WTC11 (cell line): ENCODE measurements around the gene SAA1. TPM values are rescaled to one million over a fixed set of nuclear protein-coding genes. Genes with fewer than 3 reads are reported as not detected.

Source experiments
- ATAC-seq: fragments of 200-7000 bp; cut with Tn5 transposase; 2 replicates; pipeline ENCODE4 v1.10.0; 2021; ENCODE audit warnings: mild to moderate bottlenecking, moderate library complexity
- CTCF ChIA-PET: fragments of 300-600 bp; sonication (Branson Sonifier 250); formaldehyde crosslinking; loops from one replicate; lab custom pipeline; 2021; ENCODE audit warnings: antibody characterized with exemption; lab: Charles Lee
- POLR2A ChIA-PET: fragments of 350-600 bp; sonication (Branson Sonifier 250); formaldehyde crosslinking; loops from one replicate; lab custom pipeline; 2021; ENCODE audit warnings: antibody characterized with exemption; lab: Charles Lee
- DNase-seq: peaks from one replicate; pipeline ENCODE4 v3.0.0; 2021; ENCODE audit warnings: low spot score
- H3K27ac Mint-ChIP-seq: 2 replicates; pipeline ENCODE4 v1.8.0; 2021; ENCODE audit warnings: mixed read lengths
- H3K27me3 Mint-ChIP-seq: 2 replicates; pipeline ENCODE4 v1.8.0; 2021; ENCODE audit warnings: low read depth, mild to moderate bottlenecking, moderate library complexity, mixed read lengths
- H3K36me3 Mint-ChIP-seq: 2 replicates; pipeline ENCODE4 v1.8.0; 2021; ENCODE audit warnings: mixed read lengths
- H3K4me1 Mint-ChIP-seq: 2 replicates; pipeline ENCODE4 v1.8.0; 2022; ENCODE audit warnings: mixed read lengths
- H3K4me3 Mint-ChIP-seq: 2 replicates; pipeline ENCODE4 v1.8.0; 2021; ENCODE audit warnings: mild to moderate bottlenecking, moderate library complexity, mixed read lengths
- H3K9me3 Mint-ChIP-seq: 2 replicates; pipeline ENCODE4 v1.8.0; 2021; ENCODE audit warnings: mixed read lengths
- CBFB ChIP-seq: sonication (generic); formaldehyde crosslinking; IDR thresholded peaks from 2 replicates; pipeline ENCODE4 v1.8.1; 2022; ENCODE audit warnings: mild to moderate bottlenecking, low read depth, missing genetic modification reagents
- EMX1 ChIP-seq: fragments of 250-450 bp; sonication (Bioruptor Pico); IDR thresholded peaks from 2 replicates; pipeline ENCODE4 v1.8.0; 2021; ENCODE audit warnings: mild to moderate bottlenecking
- ETV6 ChIP-seq: sonication (generic); formaldehyde crosslinking; IDR thresholded peaks from 2 replicates; pipeline ENCODE4 v1.8.1; 2022; ENCODE audit warnings: mild to moderate bottlenecking, missing genetic modification reagents
- FOXK1 ChIP-seq: sonication (generic); formaldehyde crosslinking; IDR thresholded peaks from 2 replicates; pipeline ENCODE4 v1.8.0; 2022; ENCODE audit warnings: mild to moderate bottlenecking, moderate library complexity, missing genetic modification reagents
- IRF1 ChIP-seq: sonication (generic); formaldehyde crosslinking; IDR thresholded peaks from 2 replicates; pipeline ENCODE4 v1.8.0; 2023; ENCODE audit warnings: missing genetic modification reagents
- NFATC4 ChIP-seq: fragments of 250-450 bp; sonication (Bioruptor Pico); IDR thresholded peaks from 2 replicates; pipeline ENCODE4 v1.9.0; 2021; ENCODE audit warnings: mild to moderate bottlenecking
- NR2C2 ChIP-seq: sonication (generic); formaldehyde crosslinking; IDR thresholded peaks from 2 replicates; pipeline ENCODE4 v1.8.0; 2022; ENCODE audit warnings: mild to moderate bottlenecking, missing genetic modification reagents
- RELA ChIP-seq: sonication (generic); formaldehyde crosslinking; IDR thresholded peaks from 2 replicates; pipeline ENCODE4 v1.8.1; 2022; ENCODE audit warnings: missing genetic modification reagents, mild to moderate bottlenecking, borderline replicate concordance
- RORB ChIP-seq: fragments of 250-450 bp; sonication (Bioruptor Pico); IDR thresholded peaks from 2 replicates; pipeline ENCODE4 v1.9.0; 2021; ENCODE audit warnings: mild to moderate bottlenecking
- SMAD4 ChIP-seq: sonication (generic); formaldehyde crosslinking; IDR thresholded peaks from 2 replicates; pipeline ENCODE4 v1.8.0; 2022; ENCODE audit warnings: mild to moderate bottlenecking, missing genetic modification reagents
- SP1 ChIP-seq: sonication (generic); formaldehyde crosslinking; conservative IDR thresholded peaks from 2 replicates; pipeline ENCODE4 v1.8.1; 2022; ENCODE audit warnings: missing genetic modification reagents
- TEAD4 ChIP-seq: sonication (generic); formaldehyde crosslinking; IDR thresholded peaks from 2 replicates; pipeline ENCODE4 v1.8.0; 2022; ENCODE audit warnings: mild to moderate bottlenecking, missing genetic modification reagents
- USF1 ChIP-seq: sonication (generic); formaldehyde crosslinking; IDR thresholded peaks from 2 replicates; pipeline ENCODE4 v1.8.0; 2022; ENCODE audit warnings: mild to moderate bottlenecking, missing genetic modification reagents
- ZBTB21 ChIP-seq: sonication (generic); formaldehyde crosslinking; IDR thresholded peaks from 2 replicates; pipeline ENCODE4 v1.8.1; 2023; ENCODE audit warnings: mild to moderate bottlenecking, missing genetic modification reagents, borderline replicate concordance
- ZMAT4 ChIP-seq: fragments of 250-450 bp; sonication (Bioruptor Pico); IDR thresholded peaks from 2 replicates; pipeline ENCODE4 v1.9.0; 2021; ENCODE audit warnings: mild to moderate bottlenecking
- ZNF138 ChIP-seq: sonication (generic); formaldehyde crosslinking; conservative IDR thresholded peaks from 2 replicates; pipeline ENCODE4 v1.8.1; 2022; ENCODE audit warnings: mild to moderate bottlenecking, moderate library complexity, missing genetic modification reagents
- ZNF512 ChIP-seq: sonication (generic); formaldehyde crosslinking; IDR thresholded peaks from 2 replicates; pipeline ENCODE4 v1.8.1; 2022; ENCODE audit warnings: missing genetic modification reagents, borderline replicate concordance
- ZNF671 ChIP-seq: fragments of 250-450 bp; sonication (Bioruptor Pico); IDR thresholded peaks from 2 replicates; pipeline ENCODE4 v1.8.0; 2021; ENCODE audit warnings: mild to moderate bottlenecking
- total RNA-seq: library from RNA; stranded (reverse); gene quantifications from 3 replicates; pipeline ENCODE4 v1.2.3, GENCODE V29; 2021
- TF ChIP-seq, protein P1 (sequence below): fragments of 250-450 bp; sonication (Bioruptor Pico); IDR thresholded peaks from 2 replicates; pipeline ENCODE4 v2.1.2; 2022; ENCODE audit warnings: mild to moderate bottlenecking, moderate library complexity
- TF ChIP-seq, protein P2 (sequence below): sonication (generic); formaldehyde crosslinking; IDR thresholded peaks from 2 replicates; pipeline ENCODE4 v1.8.1; 2023; ENCODE audit warnings: mild to moderate bottlenecking, moderate library complexity, missing genetic modification reagents
- TF ChIP-seq, protein P3 (sequence below): sonication (generic); formaldehyde crosslinking; IDR thresholded peaks from 2 replicates; pipeline ENCODE4 v1.8.0; 2023; ENCODE audit warnings: mild to moderate bottlenecking, missing genetic modification reagents
- TF ChIP-seq, protein P4 (sequence below): sonication (generic); formaldehyde crosslinking; IDR thresholded peaks from 2 replicates; pipeline ENCODE4 v1.8.1; 2022; ENCODE audit warnings: mild to moderate bottlenecking, moderate library complexity, missing genetic modification reagents
- TF ChIP-seq, protein P5 (sequence below): fragments of 250-450 bp; sonication (Bioruptor Pico); IDR thresholded peaks from 2 replicates; pipeline ENCODE4 v1.9.0; 2021; ENCODE audit warnings: moderate library complexity, mild to moderate bottlenecking, inconsistent platforms, borderline replicate concordance

Gene SAA1
- total RNA-seq, 1 experiment from 2014 or later, result 7.7 TPM

GRCh38 chr11:18288911-18289310, 22.8 kb downstream of the SAA1 start:
- TF ChIP-seq, protein P1, sequence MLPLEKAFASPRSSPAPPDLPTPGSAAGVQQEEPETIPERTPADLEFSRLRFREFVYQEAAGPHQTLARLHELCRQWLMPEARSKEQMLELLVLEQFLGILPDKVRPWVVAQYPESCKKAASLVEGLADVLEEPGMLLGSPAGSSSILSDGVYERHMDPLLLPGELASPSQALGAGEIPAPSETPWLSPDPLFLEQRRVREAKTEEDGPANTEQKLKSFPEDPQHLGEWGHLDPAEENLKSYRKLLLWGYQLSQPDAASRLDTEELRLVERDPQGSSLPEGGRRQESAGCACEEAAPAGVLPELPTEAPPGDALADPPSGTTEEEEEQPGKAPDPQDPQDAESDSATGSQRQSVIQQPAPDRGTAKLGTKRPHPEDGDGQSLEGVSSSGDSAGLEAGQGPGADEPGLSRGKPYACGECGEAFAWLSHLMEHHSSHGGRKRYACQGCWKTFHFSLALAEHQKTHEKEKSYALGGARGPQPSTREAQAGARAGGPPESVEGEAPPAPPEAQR, result no peak
- TF ChIP-seq ETV6 (CRISPR knock-in tag), result no peak
- TF ChIP-seq RELA (CRISPR knock-in tag), result no peak
- no peak for TF ChIP-seq NR2C2 (CRISPR knock-in tag)
- no peak for TF ChIP-seq ZNF512 (CRISPR knock-in tag)
- no peak for TF ChIP-seq TEAD4
- no peak for TF ChIP-seq EMX1 (CRISPR knock-in tag)
- TF ChIP-seq IRF1 (CRISPR knock-in tag), result no peak
- Mint-ChIP-seq H3K4me1 (no peaks in the 10 kb centered on the region), H3K36me3 (peaks cover 65% of the 10 kb centered on the region), H3K4me3 (no peak overlapping the region), H3K27me3 (no peaks in the 10 kb centered on the region), H3K27ac (no peak overlapping the region; the same call in 1 of the 2 replicates), H3K9me3 (no peaks in the 10 kb centered on the region)
- ChIA-PET POLR2A (no interaction called here), CTCF (no interaction called here)
- no peak for ATAC-seq
- DNase-seq, result no peak

DNA sequence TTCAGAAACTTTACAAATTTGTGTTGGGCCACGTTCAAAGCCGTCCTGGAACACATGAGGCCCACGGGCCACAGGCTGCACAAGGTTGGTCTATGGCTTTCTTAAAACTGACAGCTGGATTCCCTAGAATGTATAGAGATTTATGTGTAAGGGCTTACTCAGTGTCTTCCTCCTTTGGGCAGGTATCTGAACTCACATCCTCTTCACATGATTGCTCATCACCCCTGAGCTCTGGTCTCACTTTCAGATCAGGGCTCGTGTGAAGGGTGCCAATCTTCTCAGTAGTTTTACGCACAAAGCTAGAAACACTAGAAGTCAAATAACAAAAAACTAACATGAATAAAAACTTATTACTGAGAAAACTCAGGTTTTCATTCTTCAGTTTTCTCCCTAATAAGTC, 28.8 kb downstream of the SAA1 start:
- Mint-ChIP-seq H3K36me3 (peaks cover 80% of the 10 kb centered on the region), H3K27me3 (no peaks in the 10 kb centered on the region), H3K4me3 (no peak overlapping the region), H3K9me3 (no peaks in the 10 kb centered on the region), H3K27ac (no peak overlapping the region), H3K4me1 (no peaks in the 10 kb centered on the region)
- no peak for DNase-seq
- ChIA-PET POLR2A (no interaction called here), CTCF (interaction anchor here (1.4 kb wide), 1 partner anchor 179 kb away, joined by 3 read pairs; no protein-coding TSS in a partner anchor)
- TF ChIP-seq, protein P2, sequence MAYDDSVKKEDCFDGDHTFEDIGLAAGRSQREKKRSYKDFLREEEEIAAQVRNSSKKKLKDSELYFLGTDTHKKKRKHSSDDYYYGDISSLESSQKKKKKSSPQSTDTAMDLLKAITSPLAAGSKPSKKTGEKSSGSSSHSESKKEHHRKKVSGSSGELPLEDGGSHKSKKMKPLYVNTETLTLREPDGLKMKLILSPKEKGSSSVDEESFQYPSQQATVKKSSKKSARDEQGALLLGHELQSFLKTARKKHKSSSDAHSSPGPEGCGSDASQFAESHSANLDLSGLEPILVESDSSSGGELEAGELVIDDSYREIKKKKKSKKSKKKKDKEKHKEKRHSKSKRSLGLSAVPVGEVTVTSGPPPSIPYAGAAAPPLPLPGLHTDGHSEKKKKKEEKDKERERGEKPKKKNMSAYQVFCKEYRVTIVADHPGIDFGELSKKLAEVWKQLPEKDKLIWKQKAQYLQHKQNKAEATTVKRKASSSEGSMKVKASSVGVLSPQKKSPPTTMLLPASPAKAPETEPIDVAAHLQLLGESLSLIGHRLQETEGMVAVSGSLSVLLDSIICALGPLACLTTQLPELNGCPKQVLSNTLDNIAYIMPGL, result no peak
- TF ChIP-seq EMX1 (CRISPR knock-in tag) (no peak), ZNF138 (CRISPR knock-in tag) (no peak), RORB (CRISPR knock-in tag) (no peak), NFATC4 (no peak), ZBTB21 (no peak), SMAD4 (CRISPR knock-in tag) (no peak), FOXK1 (no peak), SP1 (no peak), ZMAT4 (CRISPR knock-in tag) (no peak), CBFB (CRISPR knock-in tag) (no peak), ZNF671 (no peak), USF1 (CRISPR knock-in tag) (no peak)
- TF ChIP-seq, protein P3, sequence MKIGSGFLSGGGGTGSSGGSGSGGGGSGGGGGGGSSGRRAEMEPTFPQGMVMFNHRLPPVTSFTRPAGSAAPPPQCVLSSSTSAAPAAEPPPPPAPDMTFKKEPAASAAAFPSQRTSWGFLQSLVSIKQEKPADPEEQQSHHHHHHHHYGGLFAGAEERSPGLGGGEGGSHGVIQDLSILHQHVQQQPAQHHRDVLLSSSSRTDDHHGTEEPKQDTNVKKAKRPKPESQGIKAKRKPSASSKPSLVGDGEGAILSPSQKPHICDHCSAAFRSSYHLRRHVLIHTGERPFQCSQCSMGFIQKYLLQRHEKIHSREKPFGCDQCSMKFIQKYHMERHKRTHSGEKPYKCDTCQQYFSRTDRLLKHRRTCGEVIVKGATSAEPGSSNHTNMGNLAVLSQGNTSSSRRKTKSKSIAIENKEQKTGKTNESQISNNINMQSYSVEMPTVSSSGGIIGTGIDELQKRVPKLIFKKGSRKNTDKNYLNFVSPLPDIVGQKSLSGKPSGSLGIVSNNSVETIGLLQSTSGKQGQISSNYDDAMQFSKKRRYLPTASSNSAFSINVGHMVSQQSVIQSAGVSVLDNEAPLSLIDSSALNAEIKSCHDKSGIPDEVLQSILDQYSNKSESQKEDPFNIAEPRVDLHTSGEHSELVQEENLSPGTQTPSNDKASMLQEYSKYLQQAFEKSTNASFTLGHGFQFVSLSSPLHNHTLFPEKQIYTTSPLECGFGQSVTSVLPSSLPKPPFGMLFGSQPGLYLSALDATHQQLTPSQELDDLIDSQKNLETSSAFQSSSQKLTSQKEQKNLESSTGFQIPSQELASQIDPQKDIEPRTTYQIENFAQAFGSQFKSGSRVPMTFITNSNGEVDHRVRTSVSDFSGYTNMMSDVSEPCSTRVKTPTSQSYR (CRISPR knock-in tag), result no peak
- TF ChIP-seq, protein P4, sequence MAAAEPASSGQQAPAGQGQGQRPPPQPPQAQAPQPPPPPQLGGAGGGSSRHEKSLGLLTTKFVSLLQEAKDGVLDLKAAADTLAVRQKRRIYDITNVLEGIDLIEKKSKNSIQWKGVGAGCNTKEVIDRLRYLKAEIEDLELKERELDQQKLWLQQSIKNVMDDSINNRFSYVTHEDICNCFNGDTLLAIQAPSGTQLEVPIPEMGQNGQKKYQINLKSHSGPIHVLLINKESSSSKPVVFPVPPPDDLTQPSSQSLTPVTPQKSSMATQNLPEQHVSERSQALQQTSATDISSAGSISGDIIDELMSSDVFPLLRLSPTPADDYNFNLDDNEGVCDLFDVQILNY (CRISPR knock-in tag), result no peak
- TF ChIP-seq, protein P5, sequence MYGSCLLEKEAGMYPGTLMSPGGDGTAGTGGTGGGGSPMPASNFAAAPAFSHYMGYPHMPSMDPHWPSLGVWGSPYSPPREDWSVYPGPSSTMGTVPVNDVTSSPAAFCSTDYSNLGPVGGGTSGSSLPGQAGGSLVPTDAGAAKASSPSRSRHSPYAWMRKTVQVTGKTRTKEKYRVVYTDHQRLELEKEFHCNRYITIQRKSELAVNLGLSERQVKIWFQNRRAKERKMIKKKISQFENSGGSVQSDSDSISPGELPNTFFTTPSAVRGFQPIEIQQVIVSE (CRISPR knock-in tag), result no peak
- no peak for ATAC-seq
